NCI-H1105 (cell line): ENCODE results near the gene MBNL2.
"Not testable (repeated sequence)": the region's sequence is repeated elsewhere in the genome, so short reads cannot be mapped to it uniquely, and the experiment has no call there.

Experiments
- DNase-seq: peaks from one replicate; lab custom pipeline; 2025; lab: John Stamatoyannopoulos, UW

The MBNL2 gene

DNA sequence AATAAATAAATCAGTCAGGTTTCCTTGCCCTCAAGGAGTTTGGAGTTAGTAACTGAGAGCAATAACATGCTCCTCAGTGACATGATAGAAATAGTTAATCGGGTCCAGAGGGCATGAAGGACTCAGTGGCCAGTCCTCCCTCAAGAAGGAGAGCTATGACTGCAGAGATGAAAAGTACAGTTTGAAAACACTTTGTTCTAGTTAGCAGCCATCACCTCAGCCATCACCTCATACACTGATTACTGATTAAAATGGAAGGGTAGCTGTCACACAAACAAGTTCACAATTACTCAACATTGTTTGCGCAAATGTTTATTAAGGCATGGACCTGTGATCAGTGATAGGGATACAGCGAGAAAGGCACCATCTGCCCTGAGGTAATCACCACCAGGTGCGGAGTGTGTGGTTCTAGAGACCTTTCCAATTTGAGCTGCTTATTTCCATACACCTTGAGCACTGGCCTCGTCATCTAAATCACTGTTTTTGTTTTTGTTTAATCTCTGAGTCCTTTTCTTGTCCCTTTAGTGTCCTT, 126.5 kb downstream of the MBNL2 start:
- DNase-seq = no peak

DNA sequence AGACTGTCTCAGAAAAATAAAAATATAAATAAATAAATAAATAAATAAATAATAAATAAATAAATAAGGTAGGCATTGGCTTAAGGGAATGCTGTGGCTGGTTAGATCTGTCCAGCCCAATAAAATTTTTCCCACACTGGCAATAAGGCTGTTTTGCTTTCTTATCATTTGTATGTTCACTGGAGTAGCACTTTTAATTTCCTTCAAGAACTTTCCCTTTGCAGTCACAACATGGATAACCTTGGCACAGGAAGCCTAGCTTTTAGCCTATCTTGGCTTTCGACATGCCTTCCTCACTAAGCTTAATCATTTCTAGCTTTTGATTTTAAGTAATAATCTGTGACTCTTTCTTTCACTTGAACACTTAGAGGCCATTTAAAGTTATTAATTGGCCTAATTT, 129.9 kb downstream of the MBNL2 start:
- DNase-seq = not testable (repeated sequence)

DNA sequence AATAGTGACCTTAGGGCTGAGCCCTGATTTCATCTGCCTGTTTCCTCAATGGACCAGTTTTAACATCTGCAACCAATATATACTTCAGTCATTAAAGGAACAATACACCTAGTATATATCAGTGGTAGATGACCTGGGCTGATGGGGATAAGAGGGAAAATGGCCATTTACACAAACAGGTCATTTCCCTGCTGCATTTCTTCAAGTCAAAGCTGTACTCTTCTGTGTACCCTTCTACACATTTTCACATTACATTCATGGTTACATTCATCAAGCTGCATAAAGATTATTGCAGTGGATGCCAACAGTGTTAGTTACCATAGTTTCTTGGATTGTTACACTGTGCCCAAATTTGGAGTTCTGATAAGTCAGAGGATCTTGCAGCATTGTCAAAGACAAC, 130.7 kb downstream of the MBNL2 start:
- no peak for DNase-seq

DNA sequence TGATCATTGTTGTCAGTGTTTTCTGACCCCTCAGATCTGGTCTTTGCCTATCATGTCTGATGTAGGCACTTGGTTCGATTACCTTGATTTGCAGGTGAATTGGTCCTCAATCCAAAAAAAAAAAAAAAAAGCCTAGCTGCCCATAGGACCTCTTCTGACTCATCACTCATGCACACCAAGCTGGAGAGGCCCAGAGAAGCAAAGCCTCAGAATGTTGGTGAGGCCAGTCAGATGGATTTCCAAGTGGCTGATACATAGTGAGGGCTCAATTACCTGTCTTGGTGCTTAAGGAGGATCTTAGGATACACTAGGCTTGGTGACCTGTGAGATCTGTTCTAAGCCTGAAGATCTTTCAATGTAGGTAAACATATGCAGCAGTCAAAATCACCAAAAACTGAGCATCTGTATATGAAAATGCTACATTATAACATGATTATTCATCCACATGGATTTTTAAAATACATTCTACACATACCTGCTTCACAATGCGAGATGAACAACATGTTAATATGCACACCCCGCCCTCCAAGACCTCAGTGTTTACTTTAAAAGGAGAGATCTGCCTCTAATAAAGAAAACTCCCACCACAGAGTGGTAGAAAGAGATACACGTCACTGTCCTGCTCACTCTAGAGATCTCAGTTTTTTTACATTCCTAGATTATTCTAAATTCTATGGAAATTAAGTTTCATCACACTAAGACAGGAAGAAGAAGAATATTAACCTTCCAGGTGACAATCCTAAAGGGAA, 132.0 kb downstream of the MBNL2 start:
- DNase-seq = no peak

DNA sequence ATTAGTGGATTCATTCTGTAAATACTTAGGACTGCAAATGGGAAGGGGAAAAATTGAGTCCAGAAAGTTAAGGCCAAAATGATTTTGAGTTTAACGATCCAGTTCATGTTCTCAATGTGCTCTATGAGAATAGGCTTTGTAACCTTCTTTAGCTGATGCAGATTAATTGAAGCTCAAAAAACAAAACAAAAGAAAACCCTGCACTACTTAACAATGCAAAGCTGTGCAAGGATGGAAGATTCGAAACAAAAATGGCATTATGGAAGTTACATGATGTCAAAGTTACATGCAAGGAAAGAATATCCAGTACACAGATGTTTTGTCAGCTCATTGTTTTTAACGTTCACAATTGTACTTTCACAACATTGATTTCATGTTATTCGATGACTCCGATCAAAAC, 132.7 kb downstream of the MBNL2 start:
- no peak for DNase-seq

DNA sequence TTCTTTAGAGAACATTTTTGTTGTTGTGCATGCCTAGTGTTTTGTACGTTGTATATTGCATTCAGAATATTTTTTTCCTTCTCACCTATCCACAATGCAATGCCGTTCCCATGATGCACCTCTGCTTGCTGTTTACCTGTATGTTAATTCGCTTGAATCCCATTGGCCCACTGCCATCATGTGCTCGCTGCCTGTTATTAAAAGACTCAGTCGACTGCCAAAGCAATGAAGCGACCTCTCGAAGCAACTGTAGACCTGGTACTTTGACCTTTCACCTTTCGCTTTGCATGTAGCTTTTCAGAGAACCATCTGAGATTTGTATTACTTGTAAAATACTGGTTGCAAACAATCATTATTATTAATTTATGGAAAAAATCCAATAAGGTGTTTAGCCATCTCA, 134.5 kb downstream of the MBNL2 start:
- no peak for DNase-seq

DNA sequence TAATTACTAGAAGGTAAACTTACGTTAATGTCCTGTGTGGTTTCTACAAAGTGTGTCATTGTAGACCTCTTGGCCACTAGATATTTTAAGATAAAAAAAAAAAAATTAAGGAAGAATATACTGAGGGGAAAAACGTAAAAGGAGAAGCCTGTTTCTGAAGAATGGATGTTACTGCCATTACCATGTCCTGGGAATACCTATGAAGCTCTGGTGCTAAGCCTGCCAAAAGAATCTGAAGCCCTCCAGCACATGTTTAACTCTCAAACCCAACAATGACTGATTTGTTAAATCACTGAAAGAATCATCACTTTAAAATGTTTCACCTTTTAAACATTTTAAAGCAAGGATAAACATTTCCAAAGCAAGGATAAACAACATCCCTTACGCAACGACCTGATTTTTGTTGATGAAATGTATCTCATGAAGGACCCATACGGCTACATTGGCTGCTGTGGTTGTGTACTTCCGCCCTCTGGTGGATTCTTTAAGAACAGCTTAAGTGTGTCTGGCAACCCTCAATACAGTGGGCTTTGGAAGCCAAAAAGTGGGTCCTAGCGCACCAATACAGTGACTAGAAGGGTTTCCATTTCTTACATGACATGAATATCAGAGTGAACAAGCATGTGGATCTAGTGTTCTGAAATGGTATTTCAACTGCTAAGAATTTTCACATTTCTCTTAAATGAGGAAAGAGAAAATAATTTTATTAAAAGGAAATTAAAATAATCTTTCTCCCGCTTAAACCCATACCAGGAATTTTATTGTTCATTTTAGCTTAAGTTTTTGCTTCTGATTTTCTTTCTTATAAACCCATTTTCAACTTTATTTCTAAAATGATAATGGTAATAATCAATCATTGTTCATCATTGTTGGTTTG, 137.3 kb downstream of the MBNL2 start:
- DNase-seq = peak; percentile 36

DNA sequence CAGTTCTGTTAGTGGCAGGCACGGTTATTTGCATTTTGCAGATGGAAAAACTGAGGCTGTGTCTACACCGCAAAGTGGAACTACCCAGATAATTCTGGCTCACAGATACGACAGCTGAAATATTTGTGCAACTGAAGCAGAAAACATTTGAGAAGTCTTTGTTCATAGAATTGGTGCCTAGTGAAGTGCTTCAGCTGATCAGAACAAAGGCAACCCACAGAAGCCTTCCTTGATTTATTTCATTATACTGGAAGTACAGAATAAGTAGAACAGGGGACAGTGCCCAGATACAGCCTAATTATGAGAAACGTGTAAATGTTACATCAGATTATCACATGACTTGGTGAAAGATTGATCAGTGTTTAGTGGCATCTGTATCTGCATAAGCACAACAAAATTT, 138.5 kb downstream of the MBNL2 start:
- DNase-seq = no peak

DNA sequence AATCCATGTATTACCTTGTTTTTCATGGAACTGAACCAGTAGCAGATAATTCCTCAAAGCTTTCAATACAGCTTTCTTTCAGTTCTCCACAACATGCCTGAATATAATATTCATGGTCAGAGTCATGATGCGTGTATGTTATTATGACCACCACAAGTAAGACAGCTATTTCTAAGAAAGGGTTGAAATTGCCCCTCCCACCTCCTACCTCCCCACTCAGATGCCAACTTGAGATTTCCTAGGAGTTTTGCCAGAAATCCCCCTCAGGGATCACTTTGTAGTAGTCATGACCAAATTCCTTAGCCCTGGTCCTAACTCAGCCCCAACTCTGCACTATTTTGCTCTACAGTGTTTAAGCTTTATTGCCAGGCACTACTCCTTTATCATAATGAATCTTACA, 141.9 kb downstream of the MBNL2 start:
- DNase-seq = no peak

DNA sequence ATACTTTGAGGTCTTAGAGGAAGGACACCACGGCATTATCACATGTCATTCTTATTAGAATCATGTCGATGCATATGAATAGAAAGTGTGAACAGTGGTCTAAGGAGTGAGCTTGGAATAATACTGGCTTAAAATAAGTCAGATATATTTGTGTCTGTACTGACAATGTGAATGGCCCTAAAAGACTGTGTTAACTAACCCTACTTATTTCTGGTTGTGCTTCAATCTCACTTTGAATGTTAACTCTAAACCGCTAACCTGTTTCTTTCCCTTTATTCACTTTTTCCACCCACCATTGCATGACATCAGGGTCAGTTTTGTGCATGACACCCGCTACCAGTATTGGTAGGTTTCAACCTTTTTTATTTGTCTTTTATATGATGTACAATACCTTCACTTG, 142.7 kb downstream of the MBNL2 start:
- no peak for DNase-seq

DNA sequence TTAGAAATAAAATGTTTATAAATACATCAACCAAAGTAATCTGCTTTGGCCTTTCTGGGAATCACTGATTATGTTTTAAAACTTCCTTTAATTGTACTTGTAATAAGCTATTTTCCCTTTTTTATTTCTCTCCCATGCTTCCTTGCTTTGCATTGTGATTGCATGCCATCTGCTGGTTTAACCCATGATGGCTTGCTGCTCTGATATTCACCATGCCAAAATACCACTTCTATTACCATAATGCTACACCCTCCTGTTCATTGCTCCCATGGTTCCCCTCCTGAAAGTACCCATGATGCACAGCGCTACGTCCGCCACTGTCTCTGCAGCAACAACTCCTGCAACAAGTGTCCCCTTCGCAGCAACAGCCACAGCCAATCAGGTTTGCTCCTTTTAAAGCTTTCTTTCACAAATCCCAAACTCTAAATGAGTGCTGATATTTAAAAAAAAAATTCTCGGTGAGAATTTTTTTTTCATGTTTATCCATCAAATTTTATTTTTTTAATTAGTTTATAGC, 144.1 kb downstream of the MBNL2 start:
- no peak for DNase-seq

DNA sequence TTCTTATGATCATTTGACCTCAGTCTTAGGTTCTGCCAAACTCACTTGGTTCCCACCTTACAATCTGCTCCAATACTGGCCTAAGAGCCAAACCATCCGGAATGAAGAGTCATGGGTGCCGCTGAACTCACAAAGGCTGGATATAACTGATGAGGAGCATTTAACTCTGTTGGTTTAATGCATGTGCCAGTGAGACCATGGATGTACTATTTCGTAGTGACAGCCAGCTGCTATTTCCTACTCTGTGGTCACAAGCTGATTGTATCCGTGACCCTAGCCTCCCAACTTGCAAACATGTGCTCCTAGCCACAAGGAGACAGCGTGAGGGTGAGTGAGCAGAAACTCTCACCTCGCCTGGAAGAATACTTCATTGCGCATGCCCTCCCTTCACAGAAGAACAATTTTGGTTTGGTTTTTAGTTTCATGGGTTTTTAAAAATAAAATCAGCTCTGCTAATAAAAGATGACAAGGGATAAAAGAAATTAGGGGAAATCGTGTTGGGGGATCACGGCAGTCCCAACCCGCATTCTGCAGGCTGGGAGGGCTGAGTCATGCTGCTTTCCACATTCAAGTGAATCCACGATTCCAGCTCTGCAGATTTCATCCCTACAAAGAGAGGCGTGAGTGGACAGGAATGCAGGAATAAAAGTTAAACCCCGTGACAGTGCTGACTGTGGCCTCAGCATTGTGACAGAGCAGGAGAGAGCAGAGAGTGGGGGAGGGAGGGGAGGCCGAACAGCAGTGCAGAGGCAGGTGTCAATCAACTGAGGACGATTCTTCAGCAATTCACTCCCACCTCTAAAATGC, 145.1 kb downstream of the MBNL2 start:
- DNase-seq = no peak

DNA sequence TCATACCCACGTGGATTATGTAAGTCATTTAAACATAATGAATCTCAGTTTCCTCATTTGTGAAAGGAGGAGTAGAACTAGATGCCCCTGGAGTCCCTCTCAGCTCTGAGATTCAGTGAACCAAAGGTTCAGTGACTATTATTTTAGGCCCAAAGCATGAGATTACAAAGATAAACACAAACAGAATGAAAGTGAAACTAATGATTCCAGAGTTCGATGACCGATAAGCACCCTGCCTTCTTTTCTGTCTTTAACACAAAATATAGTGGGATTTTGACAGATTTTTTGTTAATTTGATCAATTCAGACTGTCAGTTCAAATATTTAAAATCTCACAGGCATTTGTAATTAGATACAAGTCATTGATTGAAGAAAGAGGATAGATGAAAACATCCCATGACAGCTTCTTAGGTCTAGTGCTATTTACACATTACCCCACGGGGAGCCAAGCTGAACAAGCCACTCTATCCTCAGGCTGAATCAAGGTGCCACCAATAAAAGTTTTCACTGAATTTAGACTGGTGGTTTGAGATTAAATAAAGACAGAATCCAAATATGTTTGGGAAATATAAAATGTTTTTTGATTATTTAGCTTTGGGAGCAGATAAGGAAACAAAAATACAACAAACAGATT, 147.2 kb downstream of the MBNL2 start:
- DNase-seq = no peak

DNA sequence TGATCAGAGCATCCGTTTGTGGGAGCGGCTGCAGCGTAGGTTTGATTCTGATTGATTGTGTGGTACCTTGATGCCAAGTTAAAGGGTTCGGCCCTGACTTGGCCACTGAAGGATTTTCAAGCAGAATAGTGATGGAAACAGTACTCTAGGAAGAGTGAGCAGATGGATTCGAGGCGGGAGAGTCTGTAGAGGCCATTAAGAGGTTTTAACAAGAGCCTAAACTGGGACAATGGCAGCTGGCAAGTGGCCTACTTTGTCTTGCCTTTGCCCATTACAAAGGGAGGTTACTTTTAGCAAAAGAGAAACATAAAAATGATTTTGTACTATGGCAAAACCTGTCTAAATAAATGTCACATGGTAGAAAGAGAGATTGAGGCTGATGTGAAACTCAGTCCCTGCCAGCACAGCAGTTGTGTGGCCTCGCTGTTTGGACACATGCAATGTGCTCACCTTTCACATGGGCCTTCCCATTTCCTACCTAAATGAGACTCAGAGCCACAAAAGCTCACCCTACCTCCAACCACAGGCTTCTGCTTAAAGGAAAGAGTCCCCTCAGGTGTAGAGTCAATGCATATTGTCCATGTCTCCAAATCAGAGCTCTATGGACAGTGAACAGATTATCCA, 149.5 kb downstream of the MBNL2 start:
- no peak for DNase-seq

DNA sequence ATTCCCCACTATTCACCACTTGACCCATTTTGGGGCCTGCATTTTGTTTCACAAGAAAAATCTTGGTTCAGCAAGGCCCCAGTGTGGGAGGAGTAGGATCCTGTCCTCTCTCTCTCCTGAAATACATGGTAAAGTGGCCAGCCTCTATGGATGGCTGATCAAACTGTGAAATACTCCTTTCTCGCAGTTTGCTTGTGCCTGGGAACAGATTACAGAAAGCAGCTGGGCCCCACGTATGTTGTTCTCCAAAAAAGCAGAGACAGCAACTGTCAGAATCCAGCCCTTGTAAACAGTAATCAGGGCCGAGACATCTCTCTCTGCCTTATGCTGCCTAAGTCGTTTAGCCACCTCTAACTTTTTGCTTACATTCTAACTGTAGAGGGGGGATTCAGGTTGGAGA, 150.8 kb downstream of the MBNL2 start:
- no peak for DNase-seq

DNA sequence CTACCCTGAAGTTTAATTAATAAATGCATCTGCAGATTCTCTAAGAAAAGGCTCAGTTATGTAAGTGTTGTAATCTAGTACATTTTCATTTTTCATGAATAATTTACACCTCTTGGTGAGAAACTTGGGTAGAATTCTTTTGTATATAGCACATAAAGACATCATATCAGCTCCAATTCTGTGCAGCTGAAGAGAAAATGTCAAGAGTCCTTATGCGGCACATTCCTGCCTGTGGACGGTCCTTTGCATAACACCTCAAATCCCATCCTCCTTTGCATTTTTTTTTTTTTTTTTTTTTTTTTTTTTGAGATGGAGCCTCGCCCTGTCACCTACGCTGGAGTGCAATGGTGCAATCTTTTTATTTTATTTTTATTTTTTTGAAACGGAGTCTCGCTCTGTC, 151.7 kb downstream of the MBNL2 start:
- no peak for DNase-seq

DNA sequence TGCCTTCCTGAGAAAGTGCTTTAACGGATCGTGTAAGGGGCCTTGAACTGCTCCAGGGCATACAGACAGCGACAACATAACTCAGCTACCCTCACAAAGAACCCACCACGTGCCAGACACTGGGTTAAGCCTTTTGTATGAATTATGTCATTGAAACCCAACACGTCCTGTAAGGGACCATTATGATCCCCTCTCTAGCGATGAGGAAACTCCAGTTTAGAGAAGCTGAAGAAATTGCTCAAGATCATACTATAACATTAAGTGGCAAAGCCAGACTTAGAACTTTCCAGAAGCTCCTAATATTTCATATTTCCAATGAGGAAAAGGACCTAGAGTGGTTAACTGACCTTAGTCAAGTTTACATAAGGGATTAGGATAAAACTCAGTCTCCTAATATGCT, 154.8 kb downstream of the MBNL2 start:
- no peak for DNase-seq

DNA sequence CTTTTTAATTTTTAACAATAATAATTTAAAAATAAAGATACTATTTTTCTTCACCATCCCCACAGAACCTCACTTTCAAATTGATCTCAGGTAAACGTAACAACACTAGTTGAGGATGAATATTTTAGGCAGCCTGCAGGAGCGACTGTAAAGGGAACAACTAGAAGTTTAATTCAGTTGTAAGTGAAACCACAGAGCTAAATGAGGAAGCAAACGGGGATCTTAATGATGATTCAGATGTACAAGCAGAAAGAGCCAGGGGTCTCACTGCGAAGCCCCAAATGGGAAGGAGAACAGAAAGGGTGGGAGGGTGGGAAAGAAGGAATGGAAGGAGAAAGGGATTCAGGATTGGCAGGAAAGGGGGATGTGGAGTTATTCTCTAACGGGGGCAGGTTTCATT, 157.3 kb downstream of the MBNL2 start:
- DNase-seq = no peak

DNA sequence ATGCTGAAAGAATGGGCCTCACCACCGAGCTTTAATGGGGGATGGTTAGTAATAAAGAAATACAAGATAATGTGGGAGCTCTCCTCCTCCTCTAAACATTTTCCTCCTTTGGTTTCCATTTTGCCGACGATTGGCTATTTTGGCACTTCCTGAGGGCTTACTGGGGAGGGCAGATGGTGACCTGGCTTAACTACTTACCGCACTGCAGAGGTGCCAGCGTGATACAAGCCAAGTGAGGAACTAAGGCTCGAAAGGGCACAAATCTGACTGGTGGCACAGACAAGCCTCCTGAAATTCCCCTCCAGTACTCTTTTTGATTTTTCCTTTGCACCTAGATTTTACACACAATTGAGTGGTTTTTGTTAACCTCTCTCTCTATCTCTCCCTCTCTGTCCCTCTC, 158.6 kb downstream of the MBNL2 start:
- no peak for DNase-seq

DNA sequence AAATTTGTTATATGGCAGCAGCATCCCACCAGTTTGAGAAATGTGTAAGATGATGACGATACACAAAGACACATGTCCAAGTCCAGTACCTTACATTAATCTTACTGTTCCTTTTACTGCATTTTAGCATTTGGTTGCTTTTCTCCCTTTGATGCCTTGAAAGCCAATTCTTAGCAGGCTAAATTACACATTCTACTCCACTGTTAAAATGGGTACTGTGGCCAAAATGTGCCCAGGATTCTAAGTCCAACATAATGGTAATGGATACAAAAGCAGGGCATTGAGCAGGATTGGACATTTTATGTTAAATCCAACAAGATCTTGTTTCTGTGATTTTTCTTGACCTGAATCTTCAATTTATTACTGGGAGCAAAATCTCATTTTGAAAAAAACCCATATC, 159.1 kb downstream of the MBNL2 start:
- DNase-seq = no peak

DNA sequence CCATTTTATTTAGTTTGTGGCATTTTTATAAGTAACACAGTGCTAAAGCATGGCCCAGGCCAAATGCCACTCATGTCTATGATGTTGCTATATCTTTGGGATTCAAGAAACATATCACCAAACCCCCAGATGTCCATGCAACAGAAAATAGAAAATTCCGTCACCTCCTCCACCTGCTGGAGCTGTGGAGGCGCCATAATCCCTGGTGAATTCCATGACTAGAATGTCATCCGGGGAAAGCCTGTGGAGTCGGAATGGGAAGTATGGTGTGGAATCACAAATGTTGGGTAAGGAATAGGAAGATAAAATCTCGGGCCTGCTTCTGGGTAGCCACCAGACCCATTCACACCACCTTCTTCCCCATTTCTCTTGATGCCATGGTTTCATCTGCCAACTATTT, 160.1 kb downstream of the MBNL2 start:
- DNase-seq = no peak
